22Rv1 (cell line): ENCODE results near the gene LRRC70.

ENCODE experiments used
- CTCF ChIP-seq: fragments of 450-650 bp; IDR thresholded peaks from 2 replicates; pipeline ENCODE4 v1.5.1; 2017; ENCODE audit warnings: mild to moderate bottlenecking
- ZFX ChIP-seq: fragments of 450-650 bp; IDR thresholded peaks from 2 replicates; pipeline ENCODE4 v1.6.1; 2017; ENCODE audit warnings: antibody characterized with exemption, borderline replicate concordance

GRCh38 chr5:62572918-62573514 is 5.6 kb upstream of the LRRC70 start:
- no peak for TF ChIP-seq CTCF
- TF ChIP-seq ZFX, result no peak
